ENCODE results near the gene SLC6A1. TPM values are rescaled to one million over a fixed set of nuclear protein-coding genes. Genes with fewer than 3 reads are reported as not detected.

The SLC6A1 gene
- total RNA-seq, 1 donor from 2014 or later, result not detected

GRCh38 chr3:11053926-11054503 lies 61.5 kb downstream of the SLC6A1 start:
- ATAC-seq (ENCODE audit: low read depth) (no peak), DNase-seq (no peak)
- Mint-ChIP-seq H3K4me3 (no peak overlapping the region), H3K9me3 (no peaks in the 10 kb centered on the region), H3K27me3 (peaks cover 42% of the 10 kb centered on the region), H3K36me3 (ENCODE audit: low read depth) (no peaks in the 10 kb centered on the region), H3K27ac (no peak overlapping the region), H3K4me1 (peaks cover 3% of the 10 kb centered on the region)
- CTCF ChIA-PET, result no interaction called here
- intact Hi-C loops (cut with micrococcal nuclease), result no loop called here
- POLR2A ChIA-PET, result interaction anchor here (0.6 kb wide), 1 partner anchor 118 kb away, joined by 4 read pairs; no protein-coding TSS in a partner anchor
- no peak for TF ChIP-seq CTCF (IDR thresholded peaks at IDR 0.05)

GRCh38 chr3:11054739-11055438 lies 62.3 kb downstream of the SLC6A1 start:
- Mint-ChIP-seq H3K27me3 (peaks cover 42% of the 10 kb centered on the region), H3K4me1 (peaks cover 3% of the 10 kb centered on the region), H3K36me3 (ENCODE audit: low read depth) (no peaks in the 10 kb centered on the region), H3K27ac (no peak overlapping the region), H3K9me3 (no peaks in the 10 kb centered on the region), H3K4me3 (no peak overlapping the region)
- ChIA-PET CTCF (no interaction called here), POLR2A (no interaction called here)
- DNase-seq (no peak), ATAC-seq (ENCODE audit: low read depth) (no peak)
- intact Hi-C loops (cut with micrococcal nuclease), result no loop called here
- no peak for TF ChIP-seq CTCF (IDR thresholded peaks at IDR 0.05)

GRCh38 chr3:11055496-11055895 lies 62.9 kb downstream of the SLC6A1 start:
- H3K4me3 Mint-ChIP-seq, result no peak overlapping the region
- peaks cover 3% of the 10 kb centered on the region for H3K4me1 Mint-ChIP-seq
- no peaks in the 10 kb centered on the region for H3K36me3 Mint-ChIP-seq (ENCODE audit: low read depth)
- H3K9me3 Mint-ChIP-seq, result no peaks in the 10 kb centered on the region
- intact Hi-C loops (cut with micrococcal nuclease), result no loop called here
- ChIA-PET CTCF (no interaction called here), POLR2A (no interaction called here)
- no peak for ATAC-seq (ENCODE audit: low read depth)
- peaks cover 42% of the 10 kb centered on the region for H3K27me3 Mint-ChIP-seq
- DNase-seq, result no peak
- H3K27ac Mint-ChIP-seq, result no peak overlapping the region
- TF ChIP-seq CTCF (IDR thresholded peaks at IDR 0.05), result no peak

- no peaks in the 10 kb centered on the region for H3K36me3 Mint-ChIP-seq (ENCODE audit: low read depth)
- CTCF ChIA-PET, result no interaction called here
- H3K27ac Mint-ChIP-seq, result no peak overlapping the region
- intact Hi-C loops (cut with micrococcal nuclease), result no loop called here
- no peak for TF ChIP-seq CTCF (IDR thresholded peaks at IDR 0.05)
- no peaks in the 10 kb centered on the region for H3K4me1 Mint-ChIP-seq
- ATAC-seq (ENCODE audit: low read depth) (no peak), DNase-seq (no peak)
- POLR2A ChIA-PET, result no interaction called here
- H3K9me3 Mint-ChIP-seq, result no peaks in the 10 kb centered on the region
- no peak overlapping the region for H3K4me3 Mint-ChIP-seq
- H3K27me3 Mint-ChIP-seq, result peaks cover 42% of the 10 kb centered on the region
Observed at GRCh38 chr3:11056531-11057050, 64.0 kb downstream of the SLC6A1 start.

GRCh38 chr3:11057655-11058054 lies 65.1 kb downstream of the SLC6A1 start:
- peaks cover 34% of the 10 kb centered on the region for H3K27me3 Mint-ChIP-seq
- H3K36me3 Mint-ChIP-seq (ENCODE audit: low read depth), result no peaks in the 10 kb centered on the region
- H3K27ac Mint-ChIP-seq, result no peak overlapping the region
- H3K4me1 Mint-ChIP-seq, result no peaks in the 10 kb centered on the region
- intact Hi-C loops (cut with micrococcal nuclease), result no loop called here
- ChIA-PET CTCF (no interaction called here), POLR2A (no interaction called here)
- no peak for TF ChIP-seq CTCF (IDR thresholded peaks at IDR 0.05)
- H3K9me3 Mint-ChIP-seq, result no peaks in the 10 kb centered on the region
- H3K4me3 Mint-ChIP-seq, result no peak overlapping the region
- DNase-seq, result no peak
- ATAC-seq (ENCODE audit: low read depth), result no peak

Measured in activated B cell treated with CpG ODN at 0.5 μM for 24 hours (primary cell).